SH-SY5Y (cell line): ENCODE data around the gene AEN.

Experiments used
- GATA2 ChIP-seq: IDR thresholded peaks from 2 replicates; pipeline ENCODE4 v1.6.1; 2011; ENCODE audit warnings: mild to moderate bottlenecking, low read depth, low read length
- GATA3 ChIP-seq: IDR thresholded peaks from 2 replicates; pipeline ENCODE4 v1.6.1; 2011; ENCODE audit warnings: low read depth, mild to moderate bottlenecking, low read length, moderate library complexity

DNA sequence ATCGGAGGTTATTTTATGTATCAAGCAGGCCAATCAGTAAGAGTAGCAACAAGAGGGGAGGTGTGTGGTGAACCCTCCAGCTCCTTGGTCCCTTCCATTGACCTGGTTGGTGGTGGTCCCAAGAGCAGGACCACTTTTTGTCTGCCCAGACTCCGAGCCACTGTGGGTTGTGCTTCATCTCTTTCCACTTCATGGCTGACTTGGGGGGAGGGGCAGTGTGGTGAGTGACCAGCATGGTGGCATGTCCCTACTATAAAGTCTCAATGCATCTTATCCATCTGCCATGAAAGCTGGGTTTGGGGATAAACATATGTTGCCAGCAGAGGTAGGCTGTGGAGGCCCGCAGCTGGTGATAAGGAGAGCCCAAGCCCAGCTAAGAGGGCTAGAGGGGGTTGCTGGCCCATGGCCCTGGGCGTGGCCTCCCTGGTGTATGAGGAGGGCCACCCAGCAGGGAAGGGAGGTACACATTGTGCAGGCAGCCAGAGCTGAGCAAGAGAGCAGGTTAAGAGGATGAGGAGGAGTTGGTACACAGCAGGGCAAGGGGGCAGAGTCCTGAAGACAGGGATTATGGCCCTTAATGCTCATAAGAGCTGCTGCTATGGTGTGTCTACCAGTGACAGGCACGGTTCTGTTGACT is 7.0 kb downstream of the AEN start:
- no peak for TF ChIP-seq GATA2
- no peak for TF ChIP-seq GATA3
